GM19035 (cell line): ENCODE measurements around the gene ANAPC15.
"Not testable (repeated sequence)": the region's sequence is repeated elsewhere in the genome, so short reads cannot be mapped to it uniquely, and the experiment has no call there.

Experiments used
- ATAC-seq: cut with Tn5 transposase; IDR thresholded peaks from one replicate; pipeline ENCODE4 v1.9.1; 2021; ENCODE audit not compliant: unreplicated experiment

The ANAPC15 gene

DNA sequence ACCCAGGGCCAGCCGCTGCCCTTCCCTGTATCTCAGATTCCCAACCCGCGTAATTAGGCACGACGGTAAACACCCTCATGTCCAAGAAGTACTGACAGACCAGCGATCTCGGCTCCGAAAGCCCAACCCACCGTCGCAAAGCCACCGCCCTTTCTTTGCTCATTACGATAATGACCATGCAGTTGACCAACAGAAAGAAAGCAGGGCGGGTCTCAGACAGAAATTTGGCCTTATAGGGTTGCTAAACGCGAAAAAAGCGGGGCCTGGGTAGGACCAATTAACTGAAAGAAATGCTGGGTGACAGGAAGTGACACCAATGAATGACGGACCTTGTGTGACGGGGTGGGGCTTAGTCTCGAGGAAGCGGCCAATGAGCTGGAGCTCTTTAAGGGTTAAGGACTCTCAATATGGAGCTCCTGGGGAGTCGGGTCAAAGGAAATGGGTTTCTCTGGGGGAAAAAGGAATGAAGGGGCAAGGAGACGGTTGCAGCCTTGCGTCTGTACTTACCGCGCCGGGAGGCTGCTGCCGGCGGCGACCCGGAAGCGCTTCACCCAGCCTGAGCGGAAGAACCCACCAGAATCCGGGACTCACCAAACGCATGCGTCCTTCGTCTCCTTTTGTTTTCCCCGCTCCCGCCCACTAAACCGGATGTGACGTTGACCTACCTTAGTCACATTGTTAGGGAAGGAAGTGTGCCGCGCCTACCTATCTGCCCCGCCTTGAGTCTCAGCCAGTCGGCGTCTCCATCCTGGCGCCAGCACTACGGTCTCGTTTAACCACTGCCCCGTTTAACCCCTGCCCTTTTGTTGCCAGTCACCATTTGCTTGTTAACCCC, at the start of gene ANAPC15:
Gene ANAPC15 (minus strand): TSS at position 553 of the 835 bp plus-strand sequence. CDS start 1,419 bp downstream, outside the sequence.
- peak; percentile 91 for ATAC-seq

DNA sequence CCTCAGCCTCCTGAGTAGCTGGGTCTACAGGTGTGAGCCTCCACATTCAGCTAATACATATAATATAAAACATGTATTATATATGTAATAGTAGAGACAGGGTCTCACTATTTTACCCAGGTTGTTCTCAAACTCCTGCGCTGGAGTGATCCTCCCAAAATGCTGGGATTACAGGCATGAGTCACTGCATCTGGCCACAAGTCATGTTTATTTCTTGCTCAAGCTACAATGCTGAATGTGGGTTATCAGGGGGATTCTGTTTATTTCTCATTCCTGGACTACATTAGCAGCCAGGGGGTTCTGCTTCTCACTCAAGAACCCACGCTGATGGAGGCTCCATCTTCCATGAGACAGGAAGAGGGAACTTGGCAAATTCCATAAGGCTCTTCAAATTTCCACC, 47.8 kb upstream of the ANAPC15 start:
- no peak for ATAC-seq

DNA sequence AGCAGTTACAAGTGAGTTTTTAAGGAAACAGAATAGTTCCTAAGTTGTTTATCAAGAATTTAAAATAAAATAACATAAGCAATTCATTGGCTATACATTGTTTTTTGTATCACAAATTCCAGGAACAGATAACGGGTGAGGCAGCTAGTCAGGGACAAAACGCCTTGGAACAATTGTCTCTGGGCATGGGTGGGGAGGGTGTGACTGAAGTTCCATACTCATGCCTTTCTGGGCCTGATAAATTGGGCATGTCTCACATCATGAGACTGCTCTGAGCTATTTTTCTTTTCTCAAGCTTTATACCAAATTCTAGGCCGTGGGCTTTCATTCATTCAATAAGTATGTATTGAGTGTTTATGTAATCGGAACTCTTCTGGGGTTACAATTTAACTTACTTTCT, 44.6 kb upstream of the ANAPC15 start:
- ATAC-seq: no peak

DNA sequence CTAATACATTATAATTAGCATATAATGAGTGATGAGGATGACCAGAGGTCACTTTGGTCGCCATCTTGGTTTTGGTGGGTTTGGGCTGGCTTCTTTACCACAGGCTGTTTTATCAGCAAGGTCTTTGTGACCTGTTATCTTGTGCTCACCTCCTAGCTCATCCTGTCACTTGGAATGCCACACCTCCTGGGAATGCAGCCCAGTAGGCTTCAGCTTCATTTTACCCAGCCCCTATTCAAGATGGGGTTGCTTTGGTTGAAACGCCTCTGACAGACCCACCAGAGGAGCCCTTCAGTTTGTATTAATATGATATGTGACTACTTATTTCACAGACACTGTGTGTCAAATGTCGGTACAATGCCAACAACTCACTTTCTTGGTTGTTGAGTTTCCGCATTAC, 43.3 kb upstream of the ANAPC15 start:
- no peak for ATAC-seq

DNA sequence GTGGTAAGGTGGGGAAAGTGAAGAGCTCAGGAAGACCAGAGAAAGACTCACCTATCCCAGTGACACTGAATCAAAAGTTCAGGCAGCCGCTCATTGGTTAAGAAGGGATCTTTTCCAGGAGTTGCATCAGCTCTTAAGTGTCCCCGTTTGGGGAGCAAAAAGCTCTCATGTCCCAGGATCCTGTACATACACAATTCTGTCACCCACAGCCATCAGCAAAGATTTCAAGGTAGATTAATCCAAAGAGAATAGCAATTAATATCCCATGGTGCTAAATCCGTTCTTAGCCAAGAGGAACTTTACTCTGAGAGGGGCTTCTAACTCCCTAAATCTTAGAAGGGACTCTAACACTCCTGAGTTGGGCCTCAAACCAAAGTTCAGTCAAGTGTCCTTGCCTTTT, 42.3 kb upstream of the ANAPC15 start:
- ATAC-seq: no peak

DNA sequence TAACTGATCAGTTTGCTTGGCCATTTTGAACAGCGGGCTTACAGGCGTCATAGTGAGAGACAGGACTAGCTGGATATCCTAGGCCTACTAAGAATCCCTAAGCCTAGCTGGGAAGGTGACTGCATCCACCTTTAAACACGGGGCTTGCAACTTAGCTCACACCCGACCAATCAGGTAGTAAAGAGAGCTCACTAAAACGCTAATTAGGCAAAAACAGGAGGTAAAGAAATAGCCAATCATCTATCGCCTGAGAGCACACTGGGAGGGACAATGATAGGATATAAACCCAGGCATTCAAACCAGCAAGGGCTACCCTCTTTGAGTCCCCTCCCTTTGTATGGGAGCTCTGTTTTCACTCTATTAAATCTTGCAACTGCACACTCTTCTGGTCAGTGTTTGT, 41.4 kb upstream of the ANAPC15 start:
- ATAC-seq: not testable (repeated sequence)

DNA sequence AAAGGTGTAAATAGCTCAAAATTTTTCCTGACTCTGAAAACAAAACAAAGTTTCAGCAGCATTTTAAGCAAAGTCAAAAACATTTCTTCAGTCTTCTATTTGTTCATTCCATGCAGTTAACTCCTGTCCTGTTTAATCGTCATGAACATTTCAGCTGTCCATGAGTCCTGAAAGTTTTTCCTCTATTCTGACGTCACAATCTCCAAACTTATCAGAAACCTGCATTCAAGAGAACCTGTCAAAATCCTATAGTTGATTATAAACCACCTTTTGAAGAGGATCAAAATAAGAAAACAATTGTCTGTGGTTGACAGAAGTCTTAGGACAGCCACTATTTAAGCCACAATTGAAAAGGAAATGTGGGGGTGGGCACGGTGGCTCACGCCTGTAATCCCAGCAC, 38.4 kb upstream of the ANAPC15 start:
- no peak for ATAC-seq

DNA sequence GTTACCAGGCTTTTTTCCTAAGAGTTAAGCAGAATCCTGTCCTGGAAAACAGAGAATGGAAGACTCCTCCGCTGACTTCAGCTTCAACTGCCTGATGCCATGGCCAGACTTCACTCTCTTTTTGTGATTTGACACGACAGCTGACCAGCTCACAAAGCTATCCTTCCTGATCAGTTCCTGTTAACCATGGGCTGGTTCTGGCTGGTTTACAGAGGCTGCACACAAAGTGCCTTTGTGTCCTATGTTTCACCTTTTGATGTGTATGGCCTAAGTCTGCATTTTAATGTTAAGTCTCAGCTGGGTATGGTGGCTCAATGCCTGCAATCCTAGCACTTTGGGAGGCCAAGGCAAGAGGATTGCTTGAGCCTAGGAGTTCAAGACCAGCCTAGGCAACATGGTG, 34.1 kb upstream of the ANAPC15 start:
- no peak for ATAC-seq

DNA sequence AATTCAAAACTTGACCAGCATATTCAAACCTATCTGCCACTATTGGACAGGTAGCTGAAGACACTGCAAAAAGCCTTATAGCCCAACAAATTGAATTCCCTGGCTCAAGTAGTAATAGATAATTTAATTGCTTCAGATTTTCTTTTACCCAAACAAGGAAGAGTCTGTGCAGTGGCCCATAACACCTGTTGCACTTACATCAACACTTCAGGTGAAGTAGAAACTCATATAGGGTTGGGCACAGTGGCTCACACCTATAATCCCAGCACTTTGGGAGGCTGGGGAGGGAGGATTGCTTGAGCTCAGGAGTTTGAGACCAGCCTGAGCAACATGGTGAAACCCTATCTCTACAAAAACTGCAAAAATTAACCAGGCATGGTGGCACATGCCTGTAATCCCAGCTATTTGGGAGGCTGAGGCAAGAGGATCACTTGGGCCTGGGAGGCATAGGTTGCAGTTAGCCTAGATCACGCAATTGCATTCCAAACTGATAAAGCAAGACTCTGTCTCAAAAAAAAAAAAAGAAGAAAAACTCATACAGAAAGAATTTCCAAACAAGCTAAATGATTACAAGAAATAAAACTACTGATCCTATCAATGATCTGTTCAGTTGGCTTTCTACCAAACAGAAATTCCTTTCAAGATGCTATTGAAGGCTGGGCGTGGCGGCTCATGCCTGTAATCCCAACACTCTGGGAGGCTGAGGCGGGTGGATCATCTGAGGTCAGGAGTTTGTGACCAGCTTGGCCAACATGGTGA, 32.5 kb upstream of the ANAPC15 start:
- ATAC-seq: no peak

DNA sequence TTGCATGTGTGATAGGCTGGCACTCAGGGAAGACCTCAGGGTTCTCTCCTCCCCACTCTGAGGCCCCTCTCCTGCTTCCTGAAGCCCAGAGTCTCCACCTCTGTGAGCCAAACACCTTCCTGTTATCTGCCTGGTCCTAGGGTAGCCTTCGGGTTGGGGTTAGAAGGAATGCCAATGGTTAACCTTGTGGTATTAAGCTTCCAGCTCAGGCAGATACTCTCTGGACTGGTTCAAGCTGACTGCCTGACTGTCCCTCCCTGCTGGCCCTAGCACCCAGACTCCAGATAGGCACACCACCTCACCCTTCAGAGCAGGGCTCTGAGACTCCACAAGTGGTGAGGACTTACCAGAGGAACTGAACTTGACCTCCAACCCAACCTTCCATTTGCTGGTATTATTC, 30.0 kb upstream of the ANAPC15 start:
- ATAC-seq: not testable (repeated sequence)

DNA sequence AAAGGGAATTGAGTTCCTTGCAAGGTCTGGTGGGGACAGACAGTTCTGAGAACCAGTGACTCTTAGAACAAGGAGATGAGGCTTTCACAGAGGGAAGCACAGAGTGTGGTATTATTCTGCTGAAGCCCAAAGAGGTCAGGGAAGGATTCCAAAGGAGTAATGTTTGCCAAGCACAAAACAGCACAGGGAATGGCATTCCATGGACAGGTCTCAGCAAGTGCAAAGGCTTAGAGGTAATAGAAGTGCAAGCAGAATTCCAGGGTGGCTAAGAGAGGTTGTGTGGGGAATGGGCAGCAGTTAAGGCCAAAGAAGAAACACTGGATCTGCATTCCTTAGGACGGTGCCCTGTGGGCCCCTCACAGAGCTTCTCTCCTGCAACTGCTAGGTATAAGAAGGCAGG, 29.6 kb upstream of the ANAPC15 start:
- ATAC-seq: not testable (repeated sequence)

DNA sequence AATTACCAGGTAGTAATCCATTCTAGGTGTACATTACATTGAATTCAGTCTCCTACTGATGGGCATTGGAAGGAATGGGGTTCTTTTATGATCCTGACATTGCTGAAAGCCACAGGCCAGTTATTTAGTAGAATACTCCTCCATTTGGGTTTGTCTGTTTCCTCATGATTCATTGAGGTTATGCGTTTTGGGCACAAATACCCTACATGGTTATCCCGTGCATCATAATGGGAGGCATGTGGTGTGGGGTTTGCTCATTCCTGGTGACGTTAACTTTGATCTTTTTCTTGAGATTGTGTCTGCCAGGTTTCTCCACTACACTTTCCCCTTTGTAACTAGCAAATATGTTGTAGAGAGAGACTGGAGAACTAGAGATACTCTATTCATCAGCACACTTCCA, 28.6 kb upstream of the ANAPC15 start:
- ATAC-seq: no peak

DNA sequence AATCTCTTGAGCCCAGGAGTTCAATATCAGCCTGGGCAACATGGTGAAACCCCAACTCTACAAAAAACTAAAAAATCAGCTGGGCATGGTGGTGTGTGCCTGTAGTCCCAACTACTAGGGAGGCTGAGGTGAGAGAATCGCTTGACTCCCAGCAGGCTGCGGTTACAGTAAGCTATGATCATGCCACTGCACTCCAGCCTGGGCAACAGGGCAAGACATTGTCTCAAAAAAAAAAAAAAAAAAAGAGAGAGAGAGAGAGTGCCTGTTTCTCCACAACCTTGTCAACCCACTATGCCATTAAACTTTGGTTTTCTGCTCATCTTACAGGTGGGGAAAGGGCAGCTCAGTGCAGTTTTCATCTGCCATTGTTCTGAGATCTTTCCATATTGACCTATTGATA, 28.2 kb upstream of the ANAPC15 start:
- ATAC-seq: no peak

DNA sequence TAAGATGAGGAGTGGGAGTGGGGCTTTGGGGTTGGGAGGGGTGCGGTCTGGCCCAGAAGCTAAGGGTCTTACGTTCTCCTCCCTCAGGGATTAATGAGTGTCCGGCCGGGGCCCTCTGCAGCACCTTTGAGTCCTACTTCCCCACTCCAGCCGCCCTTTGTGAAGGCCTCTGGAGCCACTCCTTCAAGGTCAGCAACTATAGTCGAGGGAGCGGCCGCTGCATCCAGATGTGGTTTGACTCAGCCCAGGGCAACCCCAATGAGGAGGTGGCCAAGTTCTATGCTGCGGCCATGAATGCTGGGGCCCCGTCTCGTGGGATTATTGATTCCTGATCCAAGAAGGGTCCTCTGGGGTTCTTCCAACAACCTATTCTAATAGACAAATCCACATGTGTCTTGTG, 27.0 kb upstream of the ANAPC15 start:
- no peak for ATAC-seq

DNA sequence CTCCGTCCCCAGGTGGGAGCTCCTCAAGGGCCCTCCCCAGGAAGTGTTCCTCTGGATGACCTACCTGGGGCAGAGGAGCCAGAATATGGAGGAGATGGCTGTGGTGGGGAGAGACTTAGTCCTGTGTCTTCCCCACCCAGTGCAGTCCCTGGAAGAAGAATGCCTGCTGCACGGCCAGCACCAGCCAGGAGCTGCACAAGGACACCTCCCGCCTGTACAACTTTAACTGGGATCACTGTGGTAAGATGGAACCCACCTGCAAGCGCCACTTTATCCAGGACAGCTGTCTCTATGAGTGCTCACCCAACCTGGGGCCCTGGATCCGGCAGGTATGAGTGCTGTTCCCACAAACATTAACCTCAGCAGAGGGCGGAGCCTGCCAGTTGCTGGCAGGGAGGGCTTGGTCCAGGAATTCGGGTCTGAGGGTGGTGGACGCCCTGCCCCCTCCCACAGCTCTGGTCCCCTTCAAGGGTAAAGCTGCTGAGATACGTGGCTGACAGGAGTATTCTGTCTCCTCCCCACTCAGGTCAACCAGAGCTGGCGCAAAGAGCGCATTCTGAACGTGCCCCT, 26.4 kb upstream of the ANAPC15 start:
- no peak for ATAC-seq

DNA sequence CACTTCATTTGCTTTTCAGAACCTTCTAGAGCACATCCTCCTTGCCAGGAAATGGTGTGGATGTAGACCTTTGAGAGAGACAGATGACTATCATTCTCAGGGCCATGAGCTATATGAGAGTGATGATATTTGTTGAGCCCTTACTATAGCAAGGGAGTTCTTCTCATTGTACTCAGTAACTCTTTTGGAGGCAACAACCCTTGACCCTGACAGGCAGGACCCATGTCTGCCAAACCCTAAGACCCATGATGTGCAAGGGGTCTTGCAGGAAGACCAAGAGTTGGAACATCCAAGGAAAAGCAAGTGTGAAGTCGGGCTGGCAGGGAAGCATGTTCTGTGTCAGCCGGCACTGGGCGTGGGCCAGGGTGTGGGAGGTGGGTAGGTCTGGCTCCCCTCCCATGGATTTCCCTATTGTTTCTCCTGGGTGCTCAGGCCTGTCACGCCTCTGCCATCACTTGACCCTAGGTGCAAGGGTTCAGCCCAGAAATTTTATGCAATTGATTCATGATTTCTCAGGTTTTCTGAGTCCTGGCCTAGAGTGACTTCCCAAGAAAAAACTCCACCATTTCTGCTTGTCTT, 24.3 kb upstream of the ANAPC15 start:
- no peak for ATAC-seq

DNA sequence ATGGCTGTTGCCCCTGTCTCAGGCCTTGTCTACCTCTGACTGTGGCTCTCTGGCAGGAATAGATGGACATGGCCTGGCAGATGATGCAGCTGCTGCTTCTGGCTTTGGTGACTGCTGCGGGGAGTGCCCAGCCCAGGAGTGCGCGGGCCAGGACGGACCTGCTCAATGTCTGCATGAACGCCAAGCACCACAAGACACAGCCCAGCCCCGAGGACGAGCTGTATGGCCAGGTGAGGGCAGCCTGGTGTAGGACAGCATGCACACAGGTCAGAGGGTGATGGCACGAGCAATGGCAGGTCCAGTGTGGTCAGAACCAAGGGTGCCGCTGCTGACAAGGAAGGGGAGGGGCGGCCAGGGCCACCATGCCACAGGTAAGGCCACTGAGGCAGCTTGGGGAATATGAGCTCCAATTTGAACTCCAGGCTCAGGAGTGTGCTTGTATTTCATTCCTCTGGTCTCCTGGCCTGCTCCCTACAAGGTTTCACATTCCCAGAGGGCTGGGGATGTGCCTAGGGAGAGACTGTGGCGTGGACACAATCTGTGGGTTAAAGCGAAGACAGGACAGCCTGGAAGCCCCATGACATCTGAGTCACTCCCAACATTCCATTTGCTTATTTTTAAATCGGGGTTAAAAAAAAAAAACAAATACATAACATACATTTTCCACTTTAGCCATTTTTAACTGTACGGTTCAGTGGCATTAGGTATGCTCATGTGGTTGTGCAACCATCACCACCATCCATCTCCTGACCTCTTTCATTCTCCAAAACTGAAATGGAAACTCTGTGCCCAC, 23.6 kb upstream of the ANAPC15 start:
- ATAC-seq: no peak

DNA sequence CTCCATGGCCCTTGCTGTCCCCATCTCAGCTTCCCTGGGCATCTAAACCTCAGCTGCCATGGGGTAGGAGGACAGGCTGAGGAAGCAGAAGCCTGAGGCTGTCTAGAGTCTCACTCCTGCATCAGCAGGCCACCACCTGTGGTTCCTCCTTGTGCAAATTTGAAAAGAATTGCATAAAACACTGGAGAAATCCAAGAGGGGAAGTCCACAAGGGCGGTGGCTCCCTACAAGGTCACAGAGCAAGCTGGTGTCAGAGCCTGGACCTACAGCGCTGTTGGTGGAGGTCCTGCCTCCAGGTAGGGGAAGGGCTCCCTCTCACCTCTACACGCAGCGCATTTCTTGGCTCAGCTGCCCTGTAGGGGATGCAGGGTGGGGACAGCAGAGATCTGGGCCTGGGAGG, 23.0 kb upstream of the ANAPC15 start, which contains the start of gene FOLR3:
Gene FOLR3 (plus strand): TSS at position 253 of the 400 bp plus-strand sequence. CDS start 228 bp downstream, outside the sequence.
- ATAC-seq: not testable (repeated sequence)

DNA sequence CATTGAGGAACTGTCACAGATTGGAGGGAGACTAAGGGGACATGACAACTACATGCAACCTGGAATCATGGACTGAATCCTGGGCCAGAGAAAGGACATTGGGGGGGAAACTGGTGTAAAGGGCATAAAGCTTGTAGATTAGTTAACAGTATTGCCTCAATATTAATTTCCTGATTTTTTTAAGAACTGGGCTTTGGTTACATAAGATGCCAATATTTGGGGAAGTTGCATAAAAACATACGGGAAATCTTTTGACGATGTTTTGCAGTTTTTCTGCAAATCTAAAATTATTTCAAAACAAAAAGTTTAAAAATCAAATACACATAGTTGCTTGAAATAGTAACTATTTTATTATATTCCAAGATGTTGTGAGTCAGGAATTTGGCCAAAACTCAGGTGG, 20.2 kb upstream of the ANAPC15 start:
- no peak for ATAC-seq

DNA sequence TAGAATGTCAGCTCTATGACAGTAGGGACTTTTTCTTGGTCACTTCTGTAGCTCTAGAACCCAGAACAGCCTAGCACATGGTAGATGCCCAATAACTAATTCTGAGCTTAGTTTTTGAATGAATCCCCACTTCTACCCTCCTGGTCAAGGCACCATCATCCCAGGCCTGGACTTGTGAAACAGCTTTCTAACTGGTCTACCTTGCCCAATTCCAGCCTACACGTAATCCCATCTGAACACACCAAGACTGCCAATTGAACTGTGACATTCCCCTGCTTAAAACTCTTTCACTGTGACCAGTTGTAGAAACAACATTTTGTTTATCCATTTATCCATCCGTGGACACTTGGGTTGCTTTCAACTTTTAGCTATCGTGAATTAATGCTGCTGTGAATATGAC, 16.9 kb upstream of the ANAPC15 start:
- ATAC-seq: no peak

DNA sequence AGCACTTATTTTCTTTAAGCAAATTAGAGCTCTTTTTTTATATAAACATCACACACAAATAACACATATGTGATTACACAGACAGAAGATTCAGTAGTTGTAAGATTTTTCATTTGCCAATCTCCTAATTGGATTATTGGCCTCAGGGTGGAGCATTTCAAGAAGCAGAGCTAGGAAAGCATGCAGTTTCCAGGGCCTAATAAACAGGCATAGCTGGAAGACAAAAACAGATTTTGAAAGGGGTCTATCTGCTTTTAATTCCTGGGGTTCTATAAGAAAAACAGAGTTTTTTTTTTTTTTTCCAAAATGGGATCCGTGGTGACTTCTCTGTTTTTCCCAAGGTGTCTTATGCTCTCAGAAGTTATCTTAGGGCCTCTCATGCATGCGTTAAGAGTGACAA, 15.4 kb upstream of the ANAPC15 start:
- ATAC-seq: no peak
